Measurements from ENCODE around the gene PCNX1.
"Not testable (repeated sequence)": the region's sequence is repeated elsewhere in the genome, so short reads cannot be mapped to it uniquely, and the experiment has no call there.

The PCNX1 gene

DNA sequence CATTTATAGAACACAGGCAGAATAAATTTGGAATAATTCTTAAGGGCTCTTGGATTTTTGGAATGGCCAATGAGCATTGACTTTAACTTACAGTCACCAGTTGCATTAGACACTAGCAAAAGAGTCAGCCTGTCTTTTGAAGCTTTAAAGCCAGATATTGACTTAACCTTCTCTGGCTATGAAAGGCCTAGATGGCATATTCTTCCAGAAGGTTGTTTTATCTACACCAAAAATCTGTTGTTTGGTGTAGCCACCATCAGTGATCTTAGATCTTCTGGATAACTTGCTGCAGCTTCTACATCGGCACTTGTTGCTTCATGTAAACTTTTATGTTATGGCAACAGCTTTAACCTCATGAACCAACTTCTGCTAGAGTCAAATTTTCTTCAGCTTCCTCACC lies 10.4 kb downstream of the PCNX1 start:
- DNase-seq = no peak

DNA sequence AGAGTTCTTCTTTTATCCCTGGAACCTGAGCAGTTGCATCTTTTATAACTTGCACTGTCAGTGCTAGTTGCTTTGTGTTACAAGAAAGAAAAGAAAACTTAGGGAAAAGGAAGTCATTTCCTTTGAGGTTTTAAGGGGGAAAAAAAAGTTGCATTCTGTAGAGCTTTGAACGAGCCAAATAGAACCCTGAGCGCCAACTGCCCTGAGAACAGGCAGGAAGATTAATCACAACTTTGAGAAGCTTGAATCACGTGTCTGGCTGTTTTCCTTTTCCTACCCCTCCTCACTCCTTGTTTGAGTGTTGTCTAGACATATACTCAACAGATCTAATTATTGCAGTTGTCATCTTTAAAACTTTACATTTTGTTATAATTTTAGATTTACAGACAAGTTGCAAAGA lies 12.5 kb downstream of the PCNX1 start:
- DNase-seq = no peak

DNA sequence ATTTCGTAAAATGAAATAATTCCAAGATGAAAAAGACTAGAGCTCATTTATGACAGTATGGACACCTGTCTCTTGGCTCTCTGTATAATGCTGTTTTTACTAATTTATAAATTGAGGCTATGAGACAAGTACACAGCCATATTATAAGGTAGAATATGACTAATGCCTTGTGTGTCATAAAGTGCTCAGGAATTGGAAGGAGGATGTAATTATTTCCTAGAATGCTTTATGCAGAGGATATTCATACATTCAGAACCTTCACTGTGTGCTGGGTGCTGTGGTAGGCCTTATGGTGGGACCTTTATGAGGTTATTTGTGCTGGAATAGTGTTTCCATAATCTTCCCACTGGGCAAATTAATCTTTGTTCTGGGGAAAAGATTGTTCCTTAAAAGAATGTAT lies 13.3 kb downstream of the PCNX1 start:
- DNase-seq = no peak

DNA sequence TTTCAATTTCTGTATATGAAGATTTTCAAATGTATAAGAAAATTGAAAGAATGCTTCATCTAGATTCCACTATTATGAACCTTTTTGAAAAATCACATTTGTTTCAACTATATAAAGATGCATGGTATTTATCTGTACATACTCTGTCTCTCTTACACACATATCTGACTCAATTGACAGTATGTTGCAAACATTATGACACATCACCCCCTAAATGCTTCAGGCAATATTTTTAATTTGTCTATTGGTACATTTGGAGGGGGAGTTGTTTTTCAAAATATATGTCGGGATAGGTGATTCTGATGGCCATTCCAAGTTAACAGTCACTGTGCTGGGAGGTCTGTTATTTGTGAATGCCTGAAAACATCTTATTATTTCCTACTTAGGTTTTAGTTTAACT lies 14.4 kb downstream of the PCNX1 start:
- no peak for DNase-seq

DNA sequence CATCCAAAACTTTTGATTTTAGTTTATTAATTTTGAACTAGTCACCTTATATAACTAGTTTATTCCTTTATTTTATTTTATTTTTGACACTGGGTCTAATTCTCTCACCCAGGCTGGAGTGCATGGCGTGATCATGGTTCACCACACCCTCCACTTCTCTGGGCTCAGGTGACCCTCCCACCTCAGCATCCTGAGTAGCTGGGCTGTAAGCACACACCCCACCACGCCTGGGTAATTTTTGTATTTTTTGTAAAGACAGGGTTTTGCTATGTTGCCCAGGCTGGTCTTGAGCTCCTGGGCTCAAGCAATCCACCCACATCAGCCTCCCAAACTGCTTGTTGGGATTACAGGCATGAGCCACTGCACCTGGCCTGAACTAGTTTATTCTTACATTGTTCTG lies 17.3 kb downstream of the PCNX1 start:
- no peak for DNase-seq

DNA sequence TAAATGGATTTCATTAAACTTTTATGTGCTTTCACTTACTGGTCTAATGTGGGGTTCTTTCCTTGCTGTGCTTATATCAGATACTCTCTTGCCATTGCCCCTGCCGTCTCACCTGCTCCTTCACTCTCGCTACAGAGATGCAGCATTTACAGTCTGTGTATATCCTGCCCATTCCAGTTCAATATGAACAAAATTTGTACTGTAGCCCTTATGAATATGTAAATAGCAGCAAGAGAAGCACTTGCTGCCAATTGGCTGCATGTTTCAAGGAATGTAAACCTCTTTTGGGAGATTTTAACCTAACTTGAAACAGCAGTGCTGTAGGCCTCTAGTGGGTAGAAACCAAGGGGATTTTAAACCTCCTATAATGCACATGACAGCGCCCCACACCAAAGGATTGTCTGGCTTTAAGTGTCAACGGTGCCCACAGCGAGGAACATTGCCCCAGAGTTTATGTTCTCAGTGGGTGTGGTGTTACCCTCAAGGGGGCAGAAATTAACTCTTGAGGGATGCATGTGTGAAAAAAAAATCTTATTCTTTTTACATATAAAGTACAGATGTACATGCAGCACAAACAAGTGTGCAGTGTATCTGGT lies 19.1 kb downstream of the PCNX1 start:
- DNase-seq = no peak

DNA sequence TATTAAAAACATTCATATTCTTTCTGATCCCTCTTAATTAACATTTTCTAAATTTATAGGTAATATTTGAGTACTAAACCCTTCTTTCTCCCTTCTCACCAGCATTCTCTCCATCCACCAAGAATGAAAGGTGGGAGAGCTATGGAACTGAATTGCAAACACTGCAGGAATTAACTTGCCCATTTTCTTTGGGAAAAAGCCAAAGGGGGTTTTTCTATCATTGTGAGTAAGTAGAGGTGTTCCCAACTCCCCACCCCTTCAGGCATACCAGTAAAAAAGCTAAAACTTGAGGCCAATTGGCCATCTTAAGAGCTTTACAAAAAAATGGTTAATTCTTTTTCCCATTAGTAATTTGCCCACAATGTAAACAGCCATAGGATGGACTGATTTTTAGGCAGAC lies 23.7 kb downstream of the PCNX1 start:
- DNase-seq = no peak

DNA sequence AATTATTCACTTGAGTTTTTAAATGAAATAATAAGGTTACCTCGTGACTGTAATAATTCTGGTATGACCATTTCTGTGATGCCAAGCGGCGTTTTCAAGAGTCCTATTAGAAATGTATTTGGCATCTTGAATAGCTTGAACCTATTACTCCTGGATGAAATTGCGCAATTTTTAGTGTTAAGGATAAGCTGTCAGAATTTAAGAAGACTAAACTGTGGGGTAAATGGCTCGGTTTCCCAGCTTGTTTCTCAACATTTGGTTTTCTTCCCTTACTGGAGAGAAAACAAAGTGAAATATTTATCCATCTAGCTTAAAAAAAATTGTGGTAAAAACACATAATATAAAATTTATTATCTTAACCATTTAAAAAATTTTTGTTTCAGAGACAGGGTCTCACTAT lies 26.8 kb downstream of the PCNX1 start:
- DNase-seq = no peak

DNA sequence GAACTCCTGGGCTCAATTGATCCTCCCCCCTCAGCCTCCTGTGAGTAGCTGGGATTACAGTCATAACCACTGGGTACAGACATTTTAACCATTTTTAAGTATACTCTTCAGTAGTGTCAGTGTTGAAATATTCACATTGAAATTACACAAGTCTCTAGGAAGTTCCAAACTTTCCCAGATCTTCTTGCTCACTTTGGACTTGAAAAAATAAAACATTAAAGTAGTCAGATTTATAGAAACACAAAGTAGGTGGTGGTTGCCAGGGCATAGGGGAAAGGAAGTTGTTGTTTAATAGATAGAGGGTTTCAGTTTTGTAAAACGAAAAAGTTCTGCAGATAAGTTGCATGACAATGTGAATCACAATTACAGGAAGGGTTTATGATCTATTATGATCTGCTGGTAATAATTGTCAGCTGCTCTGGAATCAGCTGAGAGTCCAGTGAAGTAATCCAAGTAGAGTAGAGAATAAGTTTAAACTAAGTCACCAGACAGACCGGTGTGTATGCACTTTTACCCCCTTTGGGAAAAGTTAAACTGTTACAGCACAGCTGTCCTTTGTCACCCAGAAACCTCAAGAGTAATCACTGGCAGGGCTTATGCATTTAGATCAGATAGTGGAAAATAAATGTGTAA lies 27.4 kb downstream of the PCNX1 start:
- no peak for DNase-seq

DNA sequence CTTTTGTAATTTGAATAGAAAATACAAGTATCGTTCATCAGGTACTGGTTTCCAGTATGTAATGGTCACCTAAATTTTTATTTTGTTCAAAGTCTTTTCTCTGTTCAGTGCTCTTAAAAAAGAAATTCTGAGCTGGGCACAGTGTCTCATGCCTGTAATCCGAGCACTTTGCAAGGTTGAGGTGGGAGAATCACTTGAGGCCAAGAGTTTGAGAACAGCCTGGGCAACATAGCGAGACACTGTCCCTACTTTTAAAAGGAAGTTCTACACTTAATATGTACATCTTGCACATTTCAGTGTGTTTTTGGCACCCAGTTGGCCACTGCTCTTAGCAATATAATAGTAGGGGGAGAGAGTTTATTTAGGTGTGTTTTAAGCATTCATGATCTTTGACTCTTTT lies 27.9 kb downstream of the PCNX1 start:
- no peak for DNase-seq

DNA sequence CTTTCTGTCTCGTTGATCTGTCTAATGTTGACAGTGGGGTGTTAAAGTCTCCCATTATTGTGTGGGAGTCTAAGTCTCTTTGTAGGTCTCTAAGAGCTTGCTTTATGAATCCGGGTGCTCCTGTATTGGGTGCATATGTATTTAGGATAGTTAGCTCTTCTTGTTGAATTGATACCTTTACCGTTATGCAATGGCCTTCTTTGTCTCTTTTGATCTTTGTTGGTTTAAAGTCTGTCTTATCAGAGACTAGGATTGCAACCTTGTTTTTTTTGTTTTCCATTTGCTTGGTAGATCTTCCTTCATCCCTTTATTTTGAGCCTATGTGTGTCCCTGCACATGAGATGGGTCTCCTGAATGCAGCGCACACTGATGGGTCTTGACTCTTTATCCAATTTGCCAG lies 32.4 kb downstream of the PCNX1 start:
- not testable (repeated sequence) for DNase-seq

DNA sequence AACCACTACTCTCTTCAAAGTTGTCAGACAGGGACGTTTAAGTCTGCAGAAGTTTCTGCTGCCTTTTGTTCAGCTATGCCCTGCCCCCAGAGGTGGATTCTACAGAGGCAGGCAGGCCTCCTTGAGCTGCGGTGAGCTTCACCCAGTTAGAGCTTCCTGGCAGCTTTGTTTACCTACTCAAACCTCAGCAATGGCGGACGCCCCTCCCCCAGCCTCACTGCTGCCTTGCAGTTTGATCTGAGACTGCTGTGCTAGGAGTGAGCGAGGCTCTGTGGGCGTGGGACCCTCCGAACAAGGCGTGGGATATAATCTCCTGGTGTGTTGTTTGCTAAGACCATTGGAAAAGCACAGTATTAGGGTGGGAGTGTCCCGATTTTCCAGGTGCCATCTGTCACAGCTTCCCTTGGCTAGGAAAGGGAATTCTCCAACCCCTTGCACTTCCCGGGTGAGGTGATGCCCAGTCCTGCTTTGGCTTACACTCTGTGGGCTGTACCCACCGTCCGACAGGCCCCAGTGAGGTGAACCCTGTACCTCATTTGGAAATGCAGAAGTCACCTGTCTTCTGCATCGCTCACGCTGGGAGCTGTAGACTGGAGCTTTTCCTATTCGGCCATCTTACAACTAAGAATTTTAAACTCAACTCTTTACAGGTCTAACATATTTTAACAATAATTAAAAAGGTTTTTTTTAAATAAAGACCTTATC lies 34.5 kb downstream of the PCNX1 start:
- peak; percentile 66 for DNase-seq

DNA sequence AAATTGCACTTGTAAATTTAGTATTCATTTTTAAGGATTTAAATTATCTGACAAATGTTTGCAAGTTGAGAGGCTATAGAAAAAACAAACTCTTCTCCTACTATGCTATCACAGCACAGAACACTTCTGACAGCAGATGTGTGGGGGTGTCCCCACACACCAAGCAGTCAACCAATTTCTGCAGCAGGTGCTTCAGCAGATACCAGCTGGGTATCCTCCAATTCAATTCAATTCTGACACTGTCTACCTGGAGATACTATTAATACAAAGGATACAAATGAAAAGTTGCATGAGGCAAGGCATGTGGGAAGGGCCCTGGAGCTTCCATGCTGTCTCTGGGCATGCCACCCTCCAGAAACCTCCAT lies 35.1 kb downstream of the PCNX1 start:
- DNase-seq = no peak

DNA sequence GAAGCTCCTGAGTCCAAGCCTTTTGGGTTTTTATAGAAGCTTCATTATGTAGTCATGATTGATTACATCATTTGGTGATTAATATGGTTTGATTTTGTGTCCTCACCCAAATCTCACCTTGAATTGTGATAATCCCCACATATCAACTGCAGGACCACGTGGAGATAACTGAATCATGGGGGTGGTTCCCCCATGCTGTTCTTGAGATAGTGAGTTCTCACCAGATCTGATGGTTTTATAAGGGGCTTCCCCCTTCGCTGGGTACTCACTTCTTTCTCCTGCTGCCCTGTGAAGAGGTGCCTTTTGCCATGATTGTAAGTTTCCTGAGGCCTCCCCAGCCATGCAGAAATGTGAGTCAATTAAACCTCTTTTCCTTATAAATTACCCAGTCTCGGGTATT lies 35.5 kb downstream of the PCNX1 start:
- DNase-seq = peak; percentile 41

DNA sequence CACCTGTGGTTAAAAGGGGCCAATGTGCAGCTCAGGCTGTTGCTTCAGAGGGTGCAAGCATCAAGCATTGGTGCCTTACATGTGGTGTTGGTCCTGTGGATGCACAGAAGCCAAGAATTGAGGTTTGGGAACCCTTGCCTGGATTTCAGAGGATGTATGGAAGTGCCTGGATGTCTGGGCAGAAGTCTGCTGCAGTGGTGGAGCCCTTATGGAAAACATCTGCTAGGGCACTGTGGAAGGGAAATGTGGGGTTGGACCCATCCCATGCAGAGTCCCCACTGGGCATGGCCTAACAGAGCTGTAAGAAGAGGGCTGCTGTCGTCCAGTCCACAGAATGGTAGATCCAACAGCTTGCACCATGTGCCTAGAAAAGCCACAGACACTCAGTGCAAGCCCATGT lies 36.6 kb downstream of the PCNX1 start:
- no peak for DNase-seq

DNA sequence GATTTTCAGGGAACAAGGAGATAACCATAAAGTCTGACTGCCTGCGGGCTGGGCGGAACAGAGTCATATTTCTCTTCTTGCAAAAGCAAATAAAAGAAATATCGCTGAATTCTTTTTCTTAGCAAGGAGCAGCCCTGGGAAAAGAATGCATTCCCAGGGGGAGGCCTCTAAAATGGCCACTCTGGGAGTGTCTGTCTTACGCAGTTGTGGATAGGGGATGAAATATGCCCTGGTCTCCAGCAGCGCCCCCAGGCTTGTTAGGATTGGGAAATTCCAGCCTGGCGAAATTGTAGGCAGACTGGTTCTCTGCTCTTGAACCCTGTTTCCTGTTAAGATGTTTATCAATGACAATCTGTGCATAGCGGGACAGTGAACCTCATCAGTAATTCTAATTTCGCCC lies 40.5 kb downstream of the PCNX1 start:
- no peak for DNase-seq

DNA sequence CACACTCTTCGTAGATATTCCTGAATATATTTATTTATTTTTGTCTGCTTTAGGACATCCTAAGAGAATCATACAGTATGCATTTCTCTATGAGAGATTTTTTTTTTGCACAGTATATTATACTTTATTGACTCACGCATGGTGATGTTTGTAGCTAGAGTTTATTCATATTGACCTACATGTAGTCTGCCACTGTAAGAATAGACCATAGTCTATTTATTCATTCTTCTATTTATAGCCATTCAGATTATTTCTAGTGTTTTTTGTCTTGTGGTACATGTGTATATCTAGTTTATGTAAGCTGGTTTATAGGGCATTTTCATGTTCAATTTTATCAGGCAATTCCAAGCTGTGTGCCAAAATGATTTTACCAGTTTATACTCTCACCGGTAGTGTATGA lies 45.2 kb downstream of the PCNX1 start:
- no peak for DNase-seq

DNA sequence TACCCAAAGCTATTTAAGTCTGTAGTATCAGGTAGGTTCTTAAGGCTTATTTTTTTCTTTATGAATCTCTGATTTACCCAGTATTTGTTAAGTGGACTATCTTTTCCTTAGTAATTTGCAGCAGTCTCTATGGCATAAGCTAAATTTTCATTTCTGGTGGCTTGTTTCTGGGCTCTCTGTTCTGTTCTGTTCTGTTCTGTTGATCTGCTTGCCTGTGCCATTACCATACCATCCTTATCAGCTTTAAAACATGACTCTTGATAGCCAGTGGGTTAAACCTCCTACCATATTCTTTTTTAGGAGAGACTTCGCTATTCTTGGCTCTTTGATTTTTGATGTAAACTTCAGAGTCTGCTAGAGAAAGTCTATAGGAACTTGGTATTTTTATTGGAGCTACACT lies 46.8 kb downstream of the PCNX1 start:
- DNase-seq = no peak

DNA sequence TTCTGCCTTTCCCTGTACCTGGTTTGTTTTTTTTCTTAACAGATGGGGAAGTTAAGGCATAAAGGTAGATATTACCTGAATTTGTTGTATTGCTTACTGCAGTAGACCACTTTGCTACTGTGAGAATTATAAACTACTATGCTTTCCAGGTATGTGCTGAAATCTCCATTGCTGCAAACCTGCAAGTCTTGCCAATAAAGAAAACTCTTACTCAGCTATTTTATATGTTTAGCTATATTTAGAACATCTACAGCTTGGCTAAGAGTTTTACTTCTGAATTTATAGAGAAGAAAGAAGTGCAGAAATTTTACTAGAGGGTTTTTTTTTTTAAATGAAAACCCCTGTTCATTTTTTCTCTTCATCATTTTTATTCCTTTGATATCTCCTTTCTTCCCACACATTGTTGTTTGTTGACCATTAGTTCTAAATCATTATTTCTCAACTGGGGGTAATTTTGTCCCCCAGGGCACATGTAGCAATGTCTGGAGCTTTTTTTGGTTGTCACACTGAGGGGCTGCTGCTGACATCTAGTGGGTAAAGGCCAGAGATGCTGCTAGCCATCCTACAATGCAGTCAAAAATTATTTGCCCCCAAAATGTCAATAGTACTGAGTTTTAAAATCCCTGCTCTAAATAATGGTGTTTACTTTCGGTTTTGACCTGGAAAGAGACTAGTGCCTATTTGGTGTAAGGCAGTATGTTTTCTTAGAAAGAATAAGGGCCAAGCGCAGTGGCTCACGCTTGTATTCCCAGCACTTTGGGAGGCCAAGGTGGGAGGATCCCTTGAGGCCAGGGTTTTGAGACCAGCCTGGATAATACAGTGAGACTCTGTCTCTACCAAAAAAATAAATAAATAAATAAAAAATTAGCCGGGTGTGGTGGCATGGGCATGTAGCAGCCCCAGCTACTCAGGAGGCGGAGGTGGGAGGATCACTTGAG lies 48.6 kb downstream of the PCNX1 start:
- DNase-seq = peak; percentile 31

DNA sequence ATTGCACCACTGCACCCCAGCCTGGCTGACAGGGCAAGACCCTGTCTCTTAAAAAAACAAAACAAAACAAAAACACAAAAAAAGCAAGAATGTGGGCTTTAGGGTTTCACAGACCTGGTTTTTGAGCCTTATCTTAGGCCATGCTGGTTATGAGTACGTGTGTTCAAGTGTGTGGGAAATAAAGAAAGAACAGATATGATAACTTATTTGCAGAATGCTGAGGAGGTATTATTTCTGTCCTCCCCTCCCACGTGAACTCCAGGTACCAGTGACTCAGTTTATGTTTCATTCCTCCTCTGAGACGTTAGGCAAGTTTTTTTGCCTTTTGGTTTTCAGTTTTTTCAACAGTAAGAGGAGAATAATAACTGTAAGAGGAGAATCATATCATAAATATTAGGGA lies 49.3 kb downstream of the PCNX1 start:
- no peak for DNase-seq

DNA sequence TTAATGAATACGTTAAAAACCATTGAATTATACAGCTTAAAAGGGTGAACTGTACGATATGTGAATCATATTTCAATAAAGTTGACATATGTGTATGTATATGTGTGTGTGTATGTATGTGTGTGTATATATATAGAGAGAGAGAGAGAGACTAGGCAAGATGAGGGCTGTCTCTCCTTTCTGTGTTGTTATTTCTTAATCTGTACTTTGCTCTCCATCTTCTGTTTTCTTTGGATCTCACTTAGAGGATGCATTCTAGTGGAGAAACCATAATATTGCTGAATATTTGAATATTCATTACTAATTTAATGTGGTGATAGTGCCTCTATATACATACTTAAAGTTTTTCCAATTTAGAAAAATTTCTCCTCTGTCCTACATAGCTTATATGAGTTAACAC lies 50.5 kb downstream of the PCNX1 start:
- DNase-seq = no peak

DNA sequence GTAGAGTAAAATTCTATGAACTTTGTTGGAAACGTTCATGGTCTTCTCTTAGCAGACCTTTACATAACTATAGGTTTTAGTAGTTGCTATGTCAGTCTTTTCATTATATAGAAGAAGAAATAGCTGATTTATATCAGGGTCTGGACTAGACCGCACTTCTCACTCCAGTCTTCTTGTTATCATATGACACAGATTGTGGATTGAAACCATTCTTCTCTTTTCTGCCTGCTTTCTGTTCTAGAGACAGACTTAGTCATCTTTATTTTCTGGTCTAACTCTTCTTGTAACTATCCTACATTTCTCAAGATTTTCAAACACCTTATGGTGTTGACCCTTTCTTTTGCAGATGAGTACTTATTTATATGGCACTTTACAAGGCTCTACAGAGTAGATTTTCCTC lies 55.7 kb downstream of the PCNX1 start:
- DNase-seq = no peak

DNA sequence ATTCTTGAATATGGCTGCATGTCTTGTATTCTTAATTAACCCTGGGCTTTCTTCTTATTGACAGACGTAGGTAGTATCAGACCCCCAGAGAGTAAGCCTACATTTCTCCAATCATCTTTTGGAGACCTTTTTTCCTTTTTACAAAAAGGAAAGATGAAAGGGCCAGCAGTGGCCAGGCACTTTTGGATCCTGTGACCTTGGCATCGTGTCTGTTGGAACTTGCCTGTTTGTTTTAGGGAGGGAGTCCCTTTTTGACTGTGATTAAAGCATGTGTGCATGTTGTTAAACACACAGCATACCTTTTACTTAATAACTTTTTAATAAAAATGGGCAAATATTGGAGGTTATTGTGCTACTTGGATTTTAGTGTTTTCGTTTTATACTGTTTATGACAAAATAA lies 57.2 kb downstream of the PCNX1 start:
- no peak for DNase-seq

DNA sequence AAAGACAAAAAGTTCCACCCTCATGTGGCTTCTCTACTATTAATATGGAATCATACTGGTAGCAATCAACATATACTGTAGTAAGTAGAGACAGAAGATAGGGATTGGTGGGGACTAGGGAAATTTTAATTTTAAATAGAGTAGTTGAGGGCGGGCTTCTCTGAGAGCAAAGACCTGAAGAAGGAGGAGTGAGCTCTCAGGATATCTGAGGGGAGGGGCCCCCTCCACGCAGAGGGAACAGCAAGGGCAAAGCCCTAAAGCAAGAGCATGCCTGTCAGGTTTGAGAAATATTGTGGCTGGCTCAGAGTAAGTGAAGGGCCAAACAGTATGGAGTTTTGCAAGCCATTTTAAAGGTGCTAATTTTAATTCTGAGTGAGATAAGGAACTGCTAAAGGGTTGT lies 64.3 kb downstream of the PCNX1 start:
- no peak for DNase-seq
